ENCODE results near the gene MRPL22.

- TF ChIP-seq, protein P1, sequence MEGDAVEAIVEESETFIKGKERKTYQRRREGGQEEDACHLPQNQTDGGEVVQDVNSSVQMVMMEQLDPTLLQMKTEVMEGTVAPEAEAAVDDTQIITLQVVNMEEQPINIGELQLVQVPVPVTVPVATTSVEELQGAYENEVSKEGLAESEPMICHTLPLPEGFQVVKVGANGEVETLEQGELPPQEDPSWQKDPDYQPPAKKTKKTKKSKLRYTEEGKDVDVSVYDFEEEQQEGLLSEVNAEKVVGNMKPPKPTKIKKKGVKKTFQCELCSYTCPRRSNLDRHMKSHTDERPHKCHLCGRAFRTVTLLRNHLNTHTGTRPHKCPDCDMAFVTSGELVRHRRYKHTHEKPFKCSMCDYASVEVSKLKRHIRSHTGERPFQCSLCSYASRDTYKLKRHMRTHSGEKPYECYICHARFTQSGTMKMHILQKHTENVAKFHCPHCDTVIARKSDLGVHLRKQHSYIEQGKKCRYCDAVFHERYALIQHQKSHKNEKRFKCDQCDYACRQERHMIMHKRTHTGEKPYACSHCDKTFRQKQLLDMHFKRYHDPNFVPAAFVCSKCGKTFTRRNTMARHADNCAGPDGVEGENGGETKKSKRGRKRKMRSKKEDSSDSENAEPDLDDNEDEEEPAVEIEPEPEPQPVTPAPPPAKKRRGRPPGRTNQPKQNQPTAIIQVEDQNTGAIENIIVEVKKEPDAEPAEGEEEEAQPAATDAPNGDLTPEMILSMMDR (IDR thresholded peaks at IDR 0.05), result no peak
- no peak for TF ChIP-seq POLR2AphosphoS5 (IDR thresholded peaks at IDR 0.05; ENCODE audit: insufficient read depth in 1 of 2, low read depth in 1 of 2)
Observed at GRCh38 chr5:154967421-154968024, 26.6 kb downstream of the MRPL22 start.
